GM18505 (cell line): Measurements from ENCODE around the gene GFRA3.
"Not testable (repeated sequence)": the region's sequence is repeated elsewhere in the genome, so short reads cannot be mapped to it uniquely, and the experiment has no call there.

Experiments used
- ATAC-seq: cut with Tn5 transposase; IDR thresholded peaks from one replicate; pipeline ENCODE4 v1.9.1; 2021; ENCODE audit not compliant: unreplicated experiment
- POLR2A ChIP-seq: IDR thresholded peaks from 4 replicates; pipeline ENCODE4 v1.6.1; 2011; ENCODE audit warnings: borderline replicate concordance; ENCODE audit not compliant: insufficient read depth, insufficient read length; ENCODE audit errors: extremely low read depth

The GFRA3 gene

GRCh38 chr5:138274189-138274853 is at the start of gene GFRA3:
Gene GFRA3, minus strand, starts transcription at chr5:138274621. Its CDS starts 197 bp downstream, at chr5:138274424.
- no peak for ATAC-seq
- TF ChIP-seq POLR2A = no peak

GRCh38 chr5:138318211-138318610 is 43.8 kb upstream of the GFRA3 start:
- not testable (repeated sequence) for ATAC-seq

GRCh38 chr5:138316355-138316754 is 41.9 kb upstream of the GFRA3 start:
- no peak for TF ChIP-seq POLR2A
- ATAC-seq = no peak

- TF ChIP-seq POLR2A = no peak
- no peak for ATAC-seq
These were observed 41.4 kb upstream of the GFRA3 start for GRCh38 chr5:138315751-138316278.

- TF ChIP-seq POLR2A = no peak
These were observed 31.4 kb upstream of the GFRA3 start for GRCh38 chr5:138305797-138306196.

DNA sequence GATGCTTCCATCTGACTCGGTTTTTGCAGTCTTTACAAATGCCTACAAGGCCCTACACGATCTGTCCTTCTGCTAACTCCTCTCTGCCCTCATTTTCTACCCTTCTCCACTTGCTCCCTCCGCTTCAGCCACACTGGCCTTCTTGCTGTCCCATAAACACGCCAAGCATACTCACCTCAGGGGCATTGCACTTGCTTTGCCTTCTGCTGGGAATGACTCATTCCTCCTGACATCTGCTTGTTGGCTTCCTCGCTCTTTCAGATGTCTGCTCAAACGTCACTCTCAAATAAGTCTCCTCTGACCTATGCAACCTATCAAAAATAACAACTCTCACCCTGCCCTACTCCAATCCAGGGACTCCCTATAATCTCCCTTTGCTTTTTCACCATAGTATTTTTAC is 29.0 kb upstream of the GFRA3 start:
- ATAC-seq = no peak
- TF ChIP-seq POLR2A = no peak

More at GRCh38 chr5:138305797-138306196, 31.4 kb upstream of the GFRA3 start:
- no peak for ATAC-seq

- no peak for TF ChIP-seq POLR2A
- ATAC-seq = no peak
These were observed 14.9 kb upstream of the GFRA3 start for GRCh38 chr5:138289296-138289695.

DNA sequence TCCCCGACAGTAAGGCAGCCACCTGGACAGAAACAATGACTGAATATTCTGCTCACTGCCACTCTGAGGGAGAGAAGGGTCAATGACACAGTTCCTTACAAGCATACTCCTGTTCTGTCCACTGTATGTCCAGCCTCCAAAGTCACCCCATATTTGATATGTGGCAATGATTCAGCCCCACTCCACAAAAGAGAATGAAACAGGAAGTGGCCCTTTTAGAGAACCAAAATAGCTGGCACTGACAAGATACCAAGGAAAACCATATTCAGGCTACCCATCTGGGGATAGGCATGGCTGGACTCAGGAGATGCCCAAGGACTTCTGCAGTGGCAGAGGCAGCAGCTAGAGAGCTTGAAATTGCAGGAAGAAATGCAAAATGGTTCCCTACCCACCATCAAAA is 12.8 kb upstream of the GFRA3 start:
- TF ChIP-seq POLR2A = no peak
- no peak for ATAC-seq

- TF ChIP-seq POLR2A = no peak
- no peak for ATAC-seq
These were observed 8.7 kb upstream of the GFRA3 start for GRCh38 chr5:138282920-138283742.

- no peak for TF ChIP-seq POLR2A
- no peak for ATAC-seq
These were observed 6.5 kb upstream of the GFRA3 start for GRCh38 chr5:138280915-138281314.

- ATAC-seq = no peak
- TF ChIP-seq POLR2A = no peak
These were observed 2.1 kb upstream of the GFRA3 start for GRCh38 chr5:138276402-138277054.

DNA sequence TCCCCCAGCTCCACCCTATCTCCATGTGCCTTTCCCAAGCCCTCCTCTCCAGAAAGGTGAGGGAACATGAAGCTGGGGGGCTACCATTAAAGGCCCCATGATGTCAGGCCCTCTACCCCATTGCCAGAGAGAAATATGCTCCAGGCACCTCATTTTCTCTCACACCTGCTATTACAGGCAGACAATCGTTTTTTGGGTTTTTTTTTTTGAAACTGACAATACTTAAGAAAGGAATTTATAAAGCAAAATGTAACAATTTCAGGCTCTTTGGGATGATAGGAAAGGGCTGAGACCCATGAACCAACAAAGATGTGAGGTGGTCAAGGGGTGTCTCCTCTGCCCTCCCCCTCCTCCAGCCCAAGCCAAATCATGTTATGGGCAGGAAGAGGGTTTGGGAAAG is 1.5 kb upstream of the GFRA3 start:
- ATAC-seq = no peak
- no peak for TF ChIP-seq POLR2A

- no peak for ATAC-seq
- no peak for TF ChIP-seq POLR2A
These were observed 960 bp upstream of the GFRA3 start for GRCh38 chr5:138275379-138275782.
